ENCODE results near the gene CALML6. TPM values are rescaled to one million over a fixed set of nuclear protein-coding genes. Genes with fewer than 3 reads are reported as not detected.

CALML6 gene
- total and polyA plus RNA-seq, 2 of the 4 experiments (the other 2 are of a cell fraction): 0.91 TPM; not detected in 1

- Histone ChIP-seq H3K27me3 (ENCODE audit: control insufficient read depth, insufficient read depth, low read length) (peaks cover 5% of the 10 kb centered on the region; the same call in 1 of the 2 replicates), H3K27ac (ENCODE audit: insufficient read depth, low read length) (no peak overlapping the region), H3K9ac (ENCODE audit: low read depth, low read length) (no peak overlapping the region), H4K5ac (ENCODE audit: low read depth, low read length) (no peak overlapping the region), H3K4ac (ENCODE audit: low read depth, low read length) (no peak overlapping the region), H4K91ac (ENCODE audit: insufficient read depth, low read depth, low read length) (no peak overlapping the region), H3K4me2 (ENCODE audit: low read depth, low read length) (no peak overlapping the region), H3K9me3 (ENCODE audit: control insufficient read depth, insufficient read depth, low read length) (no peaks in the 10 kb centered on the region), H3K9me1 (ENCODE audit: insufficient read depth, low read length) (no peaks in the 10 kb centered on the region), H3K14ac (replicated peaks; ENCODE audit: low read depth, low read length) (no peak overlapping the region), H3K79me1 (ENCODE audit: low read depth in 1 of 2, low read length in 2 of 2) (no peaks in the 10 kb centered on the region), H2BK120ac (ENCODE audit: low read depth, low read length) (no peak overlapping the region), H2BK15ac (ENCODE audit: low read depth, low read length) (no peak overlapping the region), H3K56ac (ENCODE audit: extremely low read depth, insufficient read depth, low read length) (no peak overlapping the region), H4K20me1 (ENCODE audit: insufficient read depth, low read length) (no peaks in the 10 kb centered on the region), H3K4me1 (ENCODE audit: control insufficient read depth, insufficient read depth, low read length) (no peaks in the 10 kb centered on the region), H3K36me3 (ENCODE audit: control insufficient read depth, insufficient read depth, low read length) (no peaks in the 10 kb centered on the region), H3K4me3 (ENCODE audit: insufficient read depth, low read depth, low read length) (no peak overlapping the region), H3K18ac (ENCODE audit: low read depth, low read length) (no peak overlapping the region), H2AK9ac (replicated peaks; ENCODE audit: low read depth, low read length, poor library complexity) (no peak overlapping the region), H2BK20ac (ENCODE audit: low read depth, low read length) (no peak overlapping the region), H2AK5ac (ENCODE audit: low read depth, low read length) (no peak overlapping the region), H4K8ac (ENCODE audit: low read depth in 2 of 2, low read length in 2 of 2) (no peak overlapping the region), H2BK5ac (ENCODE audit: low read depth, low read length, poor library complexity, severe bottlenecking) (no peak overlapping the region), H3K23ac (ENCODE audit: low read depth, low read length) (no peak overlapping the region), H2AFZ (replicated peaks; ENCODE audit: low read length, poor library complexity) (no peak overlapping the region)
- no peak for DNase-seq
- ChIA-PET POLR2A (ENCODE audit: unreplicated experiment) (no interaction called here), CTCF (no interaction called here)
- BruUV-seq (replicated peaks): no TSS peak
- intact Hi-C loops (cut with micrococcal nuclease) (no loop called here), in situ Hi-C loops (cut with MboI; ENCODE audit: low sequenced_read_pairs) (no loop called here), dilution Hi-C loops (cut with HindIII; ENCODE audit: low sequenced_read_pairs, unreplicated experiment) (no loop called here)
- WGBS, 2 experiments (ENCODE audit: extremely low coverage in 2 of 2, insufficient read length in 1 of 2): 75% methylated on average over 21 of the region's 27 CpGs; no CpG with 5 or more reads in 1 of the 2 experiments
- ATAC-seq (ENCODE audit: low read depth): no peak
- TF ChIP-seq MAZ (IDR thresholded peaks at IDR 0.05; ENCODE audit: borderline replicate concordance, low read depth, low read length) (no peak), MAFK (IDR thresholded peaks at IDR 0.05; ENCODE audit: low read depth, low read length) (no peak), USF2 (IDR thresholded peaks at IDR 0.05; ENCODE audit: low read depth, low read length) (no peak), CHD1 (IDR thresholded peaks at IDR 0.05; ENCODE audit: low read depth, low read length) (no peak), FOS (IDR thresholded peaks at IDR 0.05; ENCODE audit: low read depth, low read length) (no peak), SMC3 (IDR thresholded peaks at IDR 0.05; ENCODE audit: low read depth, low read length) (no peak), POLR2A (IDR thresholded peaks at IDR 0.05; ENCODE audit: low read depth, low read length) (no peak), NFE2L2 (IDR thresholded peaks at IDR 0.05; ENCODE audit: low read depth, low read length) (no peak), CEBPB (IDR thresholded peaks at IDR 0.05; ENCODE audit: low read depth, low read length) (no peak), RFX5 (IDR thresholded peaks at IDR 0.05; ENCODE audit: low read depth, low read length) (no peak), MXI1 (IDR thresholded peaks at IDR 0.05; ENCODE audit: borderline replicate concordance, low read depth, low read length) (no peak), RCOR1 (IDR thresholded peaks at IDR 0.05; ENCODE audit: insufficient replicate concordance, low read length) (no peak), CTCF (conservative IDR thresholded peaks at IDR 0.05; ENCODE audit: low read depth, low read length) (no peak), RAD21 (IDR thresholded peaks at IDR 0.05; ENCODE audit: low read length) (no peak)
- TF ChIP-seq, protein P1, sequence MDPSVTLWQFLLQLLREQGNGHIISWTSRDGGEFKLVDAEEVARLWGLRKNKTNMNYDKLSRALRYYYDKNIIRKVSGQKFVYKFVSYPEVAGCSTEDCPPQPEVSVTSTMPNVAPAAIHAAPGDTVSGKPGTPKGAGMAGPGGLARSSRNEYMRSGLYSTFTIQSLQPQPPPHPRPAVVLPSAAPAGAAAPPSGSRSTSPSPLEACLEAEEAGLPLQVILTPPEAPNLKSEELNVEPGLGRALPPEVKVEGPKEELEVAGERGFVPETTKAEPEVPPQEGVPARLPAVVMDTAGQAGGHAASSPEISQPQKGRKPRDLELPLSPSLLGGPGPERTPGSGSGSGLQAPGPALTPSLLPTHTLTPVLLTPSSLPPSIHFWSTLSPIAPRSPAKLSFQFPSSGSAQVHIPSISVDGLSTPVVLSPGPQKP (IDR thresholded peaks at IDR 0.05; ENCODE audit: borderline replicate concordance, low read depth, low read length): no peak
These were observed 10.6 kb downstream of the CALML6 start for GRCh38 chr1:1925437-1926345.

Measured in IMR-90 (cell line).